Measurements from ENCODE around the gene ABHD17A. TPM values are rescaled to one million over a fixed set of nuclear protein-coding genes. Genes with fewer than 3 reads are reported as not detected.

Gene ABHD17A
- total and polyA plus RNA-seq, 9 of the 15 experiments (the other 6 are each of a cell fraction or from before 2014, with no cell fraction given): 0.04 to 135 (median 21.8) TPM; not detected in 1

DNA sequence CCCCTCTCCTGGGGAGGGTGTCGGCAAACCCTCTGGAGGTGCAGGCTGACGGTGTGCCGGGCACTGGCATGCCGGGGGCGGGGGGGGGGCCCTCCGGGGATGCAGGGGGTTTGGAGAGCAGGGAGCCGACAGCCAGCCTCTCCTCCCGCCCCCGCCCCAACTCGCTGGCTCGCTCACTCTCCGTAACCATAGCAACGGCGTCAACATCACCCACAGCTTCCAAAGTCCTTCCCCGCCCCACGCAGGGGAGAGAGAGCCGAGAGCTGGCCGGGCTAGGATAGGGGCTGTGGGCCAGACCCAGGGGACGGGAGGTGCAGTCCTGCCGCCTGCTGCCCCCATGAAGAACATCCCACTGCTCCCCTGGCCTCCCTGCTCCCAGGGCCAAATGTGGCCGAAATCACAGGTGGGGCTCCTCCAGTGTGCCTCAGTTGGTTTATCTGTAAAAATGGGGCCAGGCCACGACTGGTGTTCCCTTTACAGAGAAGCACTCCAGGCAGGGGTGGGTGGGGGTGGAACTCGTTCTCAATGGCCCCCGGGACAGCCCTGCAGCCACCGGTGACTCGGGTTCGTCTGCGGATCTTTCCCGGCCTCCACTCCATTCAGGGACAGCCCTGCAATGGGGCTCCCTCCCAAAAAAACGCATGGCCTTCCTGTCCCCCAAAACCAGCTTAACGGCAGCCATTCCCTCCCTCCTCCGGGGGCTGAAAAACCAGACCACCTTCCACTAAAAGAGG lies 25.1 kb downstream of the ABHD17A start (continued):
- TF ChIP-seq, protein P1, sequence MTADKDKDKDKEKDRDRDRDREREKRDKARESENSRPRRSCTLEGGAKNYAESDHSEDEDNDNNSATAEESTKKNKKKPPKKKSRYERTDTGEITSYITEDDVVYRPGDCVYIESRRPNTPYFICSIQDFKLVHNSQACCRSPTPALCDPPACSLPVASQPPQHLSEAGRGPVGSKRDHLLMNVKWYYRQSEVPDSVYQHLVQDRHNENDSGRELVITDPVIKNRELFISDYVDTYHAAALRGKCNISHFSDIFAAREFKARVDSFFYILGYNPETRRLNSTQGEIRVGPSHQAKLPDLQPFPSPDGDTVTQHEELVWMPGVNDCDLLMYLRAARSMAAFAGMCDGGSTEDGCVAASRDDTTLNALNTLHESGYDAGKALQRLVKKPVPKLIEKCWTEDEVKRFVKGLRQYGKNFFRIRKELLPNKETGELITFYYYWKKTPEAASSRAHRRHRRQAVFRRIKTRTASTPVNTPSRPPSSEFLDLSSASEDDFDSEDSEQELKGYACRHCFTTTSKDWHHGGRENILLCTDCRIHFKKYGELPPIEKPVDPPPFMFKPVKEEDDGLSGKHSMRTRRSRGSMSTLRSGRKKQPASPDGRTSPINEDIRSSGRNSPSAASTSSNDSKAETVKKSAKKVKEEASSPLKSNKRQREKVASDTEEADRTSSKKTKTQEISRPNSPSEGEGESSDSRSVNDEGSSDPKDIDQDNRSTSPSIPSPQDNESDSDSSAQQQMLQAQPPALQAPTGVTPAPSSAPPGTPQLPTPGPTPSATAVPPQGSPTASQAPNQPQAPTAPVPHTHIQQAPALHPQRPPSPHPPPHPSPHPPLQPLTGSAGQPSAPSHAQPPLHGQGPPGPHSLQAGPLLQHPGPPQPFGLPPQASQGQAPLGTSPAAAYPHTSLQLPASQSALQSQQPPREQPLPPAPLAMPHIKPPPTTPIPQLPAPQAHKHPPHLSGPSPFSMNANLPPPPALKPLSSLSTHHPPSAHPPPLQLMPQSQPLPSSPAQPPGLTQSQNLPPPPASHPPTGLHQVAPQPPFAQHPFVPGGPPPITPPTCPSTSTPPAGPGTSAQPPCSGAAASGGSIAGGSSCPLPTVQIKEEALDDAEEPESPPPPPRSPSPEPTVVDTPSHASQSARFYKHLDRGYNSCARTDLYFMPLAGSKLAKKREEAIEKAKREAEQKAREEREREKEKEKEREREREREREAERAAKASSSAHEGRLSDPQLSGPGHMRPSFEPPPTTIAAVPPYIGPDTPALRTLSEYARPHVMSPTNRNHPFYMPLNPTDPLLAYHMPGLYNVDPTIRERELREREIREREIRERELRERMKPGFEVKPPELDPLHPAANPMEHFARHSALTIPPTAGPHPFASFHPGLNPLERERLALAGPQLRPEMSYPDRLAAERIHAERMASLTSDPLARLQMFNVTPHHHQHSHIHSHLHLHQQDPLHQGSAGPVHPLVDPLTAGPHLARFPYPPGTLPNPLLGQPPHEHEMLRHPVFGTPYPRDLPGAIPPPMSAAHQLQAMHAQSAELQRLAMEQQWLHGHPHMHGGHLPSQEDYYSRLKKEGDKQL (CRISPR knock-in tag; IDR thresholded peaks at IDR 0.05; ENCODE audit: borderline replicate concordance): no peak
- TF ChIP-seq ZNF121 (CRISPR knock-in tag; conservative IDR thresholded peaks at IDR 0.05) (no peak), ZNF57 (CRISPR knock-in tag; IDR thresholded peaks at IDR 0.05) (no peak), SP1 (CRISPR knock-in tag; IDR thresholded peaks at IDR 0.05) (peak; percentile 37; the same call in 1 of the 2 replicates), E2F8 (IDR thresholded peaks at IDR 0.05; ENCODE audit: low read depth, partially characterized antibody) (no peak), SPI1 (IDR thresholded peaks at IDR 0.05; ENCODE audit: borderline replicate concordance, low read depth, low read length) (no peak), CSDE1 (IDR thresholded peaks at IDR 0.05) (peak in 1 of 2 experiments; percentile 94; a peak in 1 of 4 replicates), CEBPZ (IDR thresholded peaks at IDR 0.05; ENCODE audit: borderline replicate concordance, low read depth, low read length) (no peak), DEAF1 (CRISPR knock-in tag; IDR thresholded peaks at IDR 0.05) (no peak), PHF21A (IDR thresholded peaks at IDR 0.05; ENCODE audit: borderline replicate concordance, low read depth) (no peak)

All from K562 (cell line).